Hepatic stellate cell (primary cell): ENCODE results near the gene MBIP.
A peak's percentile ranks its signal among the peaks of the same experiment; 100 is the strongest.

ENCODE experiments used
- DNase-seq: peaks from one replicate; pipeline ENCODE4 v3.0.0; 2011; ENCODE audit warnings: low spot score

Gene MBIP

DNA sequence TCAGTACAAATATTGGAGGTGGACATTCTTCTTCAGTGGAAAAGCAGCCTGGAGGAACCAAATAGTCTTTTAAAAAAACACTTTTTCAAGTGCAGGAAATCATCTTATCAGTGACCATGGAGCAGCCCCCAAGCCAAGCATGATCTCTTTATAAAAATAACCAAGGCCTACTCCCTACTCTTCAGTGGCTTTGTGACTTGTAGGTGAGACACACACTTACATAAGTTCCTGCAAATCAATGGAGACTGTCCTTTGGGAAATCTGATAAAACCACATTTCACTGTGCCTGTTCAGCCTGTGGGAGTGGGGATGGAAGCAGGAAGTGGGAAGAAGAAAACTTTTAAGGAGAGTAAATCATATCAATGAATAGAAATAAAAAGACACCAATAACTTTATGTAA is 56.3 kb downstream of the MBIP start:
- no peak for DNase-seq

DNA sequence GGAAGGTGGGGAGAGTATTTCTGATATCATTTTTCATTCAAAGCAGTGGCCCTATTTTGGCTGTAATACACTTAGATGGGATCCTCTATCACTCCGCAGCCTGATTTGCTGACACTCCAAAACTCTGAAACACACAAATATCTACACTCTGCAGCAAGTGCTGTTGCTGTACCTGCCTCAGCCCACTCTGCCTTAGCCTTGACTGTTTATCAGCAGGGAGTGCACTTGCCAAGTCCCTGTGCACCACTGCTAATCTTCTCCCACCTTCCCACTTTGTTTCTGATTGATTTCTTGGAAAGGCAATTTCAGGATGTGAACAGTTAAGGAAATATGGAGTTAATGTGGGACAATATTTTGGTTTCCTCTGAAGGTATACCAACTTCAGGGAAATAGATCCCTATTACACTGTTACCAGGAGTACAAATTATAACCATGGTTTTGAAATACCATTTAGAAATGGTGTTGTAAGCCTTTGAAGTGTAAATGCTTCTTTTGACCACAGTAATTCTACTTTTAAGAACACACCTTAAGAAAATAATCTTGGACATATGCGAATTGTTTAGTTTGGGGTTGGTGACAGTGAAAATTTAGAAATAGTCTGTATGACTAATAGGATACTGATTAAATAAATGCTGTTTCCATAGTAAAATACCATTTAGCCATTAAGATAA is 59.3 kb downstream of the MBIP start:
- DNase-seq, result no peak

DNA sequence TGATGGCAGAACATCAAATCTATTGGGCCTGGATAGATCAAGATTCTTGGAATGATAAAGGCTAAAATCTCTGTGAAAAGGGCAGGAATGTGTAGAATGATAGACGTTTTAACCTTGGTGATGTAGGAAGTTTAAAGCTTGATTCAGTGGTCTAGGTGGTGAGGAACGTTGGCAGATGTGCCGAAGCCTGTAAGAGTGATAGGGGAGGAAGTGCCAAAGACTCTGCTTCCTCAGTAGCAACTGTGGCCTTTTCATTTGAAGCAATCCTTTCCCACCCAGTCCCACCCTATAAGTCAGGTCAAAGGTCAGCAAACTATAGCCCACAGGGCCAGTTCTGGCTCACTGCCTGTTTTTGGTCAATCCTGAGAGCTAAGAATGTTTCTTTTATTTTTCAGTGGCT is 62.2 kb downstream of the MBIP start:
- DNase-seq, result no peak

DNA sequence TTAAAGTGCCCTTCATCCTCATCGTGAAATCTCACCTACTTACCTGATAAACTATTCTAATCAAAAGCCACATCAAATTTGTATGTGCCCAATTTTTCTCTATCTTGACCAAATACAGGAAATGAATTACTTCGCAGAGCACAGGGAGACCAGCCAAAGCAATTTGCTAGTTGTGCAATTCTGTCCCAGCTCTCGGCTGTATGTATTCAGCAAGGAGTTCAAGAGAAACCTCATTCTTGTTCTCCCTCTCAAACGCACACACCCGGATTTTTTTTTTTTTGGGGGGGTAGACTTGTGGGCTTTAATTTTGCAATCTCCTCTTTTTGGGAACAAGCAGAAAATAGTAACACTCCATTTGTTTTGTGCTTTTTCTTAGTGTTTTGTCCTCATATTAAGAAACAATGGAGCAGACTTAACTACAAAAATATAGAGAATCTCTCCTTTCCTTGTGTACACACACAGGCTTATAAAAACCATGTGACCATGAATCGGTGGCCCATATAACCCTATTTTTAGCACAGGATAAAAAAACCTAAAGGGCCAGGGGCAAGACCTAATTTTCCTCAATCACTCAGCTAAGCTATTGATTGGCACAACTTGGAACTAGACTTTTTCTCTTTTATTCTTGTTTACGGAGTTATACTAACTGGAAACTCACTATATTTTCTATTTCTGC is 64.2 kb downstream of the MBIP start:
- DNase-seq, result no peak

DNA sequence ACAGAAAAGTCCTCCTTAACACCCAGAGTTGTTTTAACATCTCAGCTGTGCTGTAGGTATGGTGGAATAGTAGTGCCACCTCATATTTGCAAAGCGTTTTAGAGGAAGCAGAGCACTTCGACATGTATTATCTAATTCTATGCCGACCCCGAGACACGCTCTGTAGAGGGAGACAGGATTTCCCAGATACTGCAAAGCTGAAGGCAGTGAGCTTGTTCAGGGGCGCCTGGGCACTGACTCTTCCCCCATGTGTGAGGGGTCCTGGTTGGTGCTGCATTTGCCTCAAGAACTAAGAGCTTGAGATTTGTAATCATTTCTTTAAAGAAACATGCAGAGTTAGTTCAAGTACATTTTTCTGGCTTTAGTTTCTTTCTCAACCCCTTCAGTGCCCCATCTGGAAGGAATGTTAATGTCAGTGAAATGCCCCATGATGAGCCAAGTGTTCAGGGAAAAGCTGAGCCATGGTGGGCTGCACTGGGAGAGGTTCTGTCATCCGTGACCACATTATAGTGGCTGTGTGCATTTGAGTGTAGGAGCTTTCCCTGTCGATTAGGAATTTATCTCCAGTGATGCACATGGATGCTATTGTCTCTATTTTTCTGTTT is 66.3 kb downstream of the MBIP start:
- peak; percentile 17 for DNase-seq
